HG03558 (cell line): ENCODE measurements around the gene RPL6.

ENCODE experiments used
- ATAC-seq: cut with Tn5 transposase; IDR thresholded peaks from one replicate; pipeline ENCODE4 v1.9.1; 2021; ENCODE audit warnings: moderate number of reproducible peaks; ENCODE audit not compliant: unreplicated experiment; ENCODE audit errors: extremely low read depth

The RPL6 gene

GRCh38 chr12:112381406-112381882 lies 28.0 kb downstream of the RPL6 start:
- peak; percentile 30 for ATAC-seq

DNA sequence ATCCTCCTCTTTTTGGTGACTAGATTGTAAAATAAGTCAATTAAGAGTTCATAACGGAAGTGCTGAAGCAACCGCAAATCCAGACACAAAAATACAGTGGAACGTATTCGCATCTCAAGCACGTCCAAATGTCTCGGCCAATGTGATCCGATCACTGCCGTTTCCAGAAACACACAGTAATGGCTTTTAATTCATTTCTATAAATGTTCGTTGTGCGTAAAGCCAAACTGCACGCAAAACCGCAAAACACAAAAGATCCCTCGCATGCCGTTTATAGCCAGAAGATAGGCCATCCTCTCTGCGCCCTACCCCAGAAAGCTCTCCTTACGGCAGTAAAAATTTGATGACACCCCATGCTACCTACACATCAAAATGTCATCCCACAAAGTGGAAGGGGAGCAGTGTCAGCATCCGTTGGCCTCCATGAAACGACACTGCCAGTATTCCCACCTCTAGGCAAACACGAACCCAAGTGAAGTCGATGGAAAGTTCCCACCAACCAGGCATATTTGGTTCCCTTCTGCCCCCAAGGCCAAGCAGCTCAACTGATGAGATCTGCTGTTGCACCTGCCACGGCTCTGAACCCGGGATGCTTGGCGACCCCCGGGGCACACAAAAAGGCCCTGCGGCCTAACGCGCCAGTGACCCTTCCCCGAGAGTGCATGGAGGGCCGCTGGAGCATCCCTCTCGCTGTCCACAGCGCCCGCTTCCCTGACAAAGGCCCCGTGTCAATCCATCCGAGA lies 28.6 kb downstream of the RPL6 start:
- no peak for ATAC-seq

GRCh38 chr12:112375105-112375504 lies 34.3 kb downstream of the RPL6 start:
- no peak for ATAC-seq

DNA sequence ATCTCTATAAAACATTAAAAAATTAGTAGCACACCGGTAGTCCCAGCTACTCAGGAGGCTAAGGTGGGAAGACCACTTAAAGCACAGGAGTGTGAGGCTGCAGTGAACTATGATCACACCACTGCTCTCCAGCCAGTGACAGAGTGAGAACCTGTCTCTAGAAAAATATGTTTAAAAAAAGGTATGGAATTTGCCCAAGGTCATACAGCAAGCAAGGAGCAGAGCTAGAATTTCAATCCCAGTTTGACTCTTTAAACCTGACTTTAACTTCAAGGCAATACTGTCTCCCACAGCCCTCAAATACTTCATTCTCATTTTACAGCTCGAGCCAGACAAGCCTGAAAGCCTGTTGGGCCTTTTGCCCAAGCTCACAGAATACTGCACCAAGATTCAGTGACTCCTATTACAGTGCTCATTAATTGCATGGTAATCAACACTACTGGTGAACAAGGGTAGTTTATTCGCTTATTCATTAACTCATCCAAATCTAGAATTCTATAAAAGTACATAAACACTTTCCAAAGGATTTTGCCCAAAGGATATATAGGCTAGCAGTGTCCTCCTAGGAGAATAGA lies 35.2 kb downstream of the RPL6 start:
- ATAC-seq, result no peak

- ATAC-seq, result no peak
These were observed 38.4 kb downstream of the RPL6 start for GRCh38 chr12:112370868-112371510.

- ATAC-seq, result no peak
These were observed 39.2 kb downstream of the RPL6 start for GRCh38 chr12:112370199-112370598.

- ATAC-seq, result no peak
These were observed 40.5 kb downstream of the RPL6 start for GRCh38 chr12:112368856-112369255.

DNA sequence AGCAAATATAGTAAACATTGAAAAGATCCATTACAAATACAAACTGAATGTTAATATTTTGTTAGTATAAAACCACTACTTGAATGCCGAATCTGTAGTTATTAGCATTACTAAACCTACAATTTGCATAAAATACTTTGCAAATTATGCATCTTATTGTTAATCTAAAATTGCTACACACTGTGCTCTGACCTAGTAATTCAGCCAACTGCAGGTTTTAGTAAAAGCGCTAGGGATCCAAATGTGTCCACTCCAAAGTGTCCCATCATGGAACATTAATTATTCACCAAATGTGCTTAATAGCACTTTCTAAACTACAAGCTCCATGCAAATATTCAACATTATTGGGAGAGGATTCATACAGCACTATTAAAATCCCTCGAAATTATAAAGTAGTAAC lies 41.4 kb downstream of the RPL6 start:
- ATAC-seq, result no peak

DNA sequence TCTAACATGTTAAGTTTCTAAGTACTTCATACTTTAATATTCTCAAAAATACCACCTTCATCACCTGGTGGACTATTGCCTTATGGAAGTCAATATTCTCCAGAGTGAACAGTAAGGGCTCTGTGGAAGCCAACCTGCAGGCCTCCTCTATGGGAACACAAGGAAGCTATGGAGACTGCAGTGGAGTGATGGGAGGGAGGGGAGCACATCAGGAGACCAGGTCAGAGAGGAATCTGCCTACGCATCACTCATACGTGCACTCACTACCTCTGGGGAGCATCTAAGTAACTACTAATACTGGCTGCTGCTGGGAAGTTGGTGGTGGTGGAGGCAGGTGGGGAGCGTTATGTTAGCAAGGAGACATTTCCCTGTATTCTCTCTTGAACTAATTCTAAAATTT lies 47.1 kb downstream of the RPL6 start:
- ATAC-seq, result no peak

GRCh38 chr12:112361271-112361670 lies 48.1 kb downstream of the RPL6 start:
- no peak for ATAC-seq

DNA sequence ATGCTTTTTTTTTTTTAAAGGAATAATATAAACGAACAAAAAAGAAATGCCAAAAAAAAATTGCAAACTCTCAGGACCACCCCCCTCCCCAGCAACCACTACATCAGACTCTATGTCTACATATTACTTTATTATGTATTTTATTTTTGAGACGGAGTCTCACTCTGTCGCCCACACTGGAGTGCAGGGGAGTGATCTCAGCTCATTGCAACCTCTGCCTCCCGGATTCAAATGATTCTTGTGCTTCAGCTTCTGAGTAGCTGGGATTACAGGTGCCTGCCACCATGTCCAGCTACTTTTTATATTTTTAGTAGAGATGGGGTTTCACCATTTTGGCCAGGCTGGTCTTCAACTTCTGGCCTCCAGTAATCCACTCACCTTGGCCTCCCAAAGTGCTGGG lies 50.1 kb downstream of the RPL6 start:
- no peak for ATAC-seq

DNA sequence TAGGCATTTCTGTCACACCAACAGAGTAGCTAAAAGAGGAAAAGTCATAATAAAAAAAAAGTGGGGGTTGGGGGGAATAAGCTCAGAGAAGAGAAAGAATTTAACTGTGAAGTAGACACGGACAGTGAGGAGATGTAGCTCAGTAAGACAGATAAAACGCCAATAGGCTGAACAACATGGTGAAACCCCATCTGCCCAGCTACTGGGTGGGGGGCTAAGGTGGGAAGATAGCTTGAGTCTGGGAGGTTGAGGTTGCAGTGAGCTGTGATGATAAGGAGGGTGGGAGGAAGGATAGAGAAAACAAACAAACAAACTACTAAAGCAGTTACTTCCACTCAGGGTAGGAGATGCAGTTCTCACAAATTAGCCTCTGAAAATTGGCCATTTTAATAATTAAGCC lies 52.2 kb downstream of the RPL6 start:
- ATAC-seq, result no peak
